Transverse colon (tissue), 4 donors: Measurements from ENCODE around the gene CDC5L. TPM values are rescaled to one million over a fixed set of nuclear protein-coding genes. Genes with fewer than 3 reads are reported as not detected.

ENCODE experiments used
- DNase-seq: peaks from one replicate; pipeline ENCODE4 v3.0.0-alpha.2; 2019
- H3K27ac ChIP-seq, 4 donors: fragments of 200-600 bp; sonication (generic); 2 replicates each; pipeline ENCODE4 v1.5.1; 2016 to 2018; ENCODE audit warnings: inconsistent platforms in 4 of 4
- H3K27me3 ChIP-seq: fragments of 200-600 bp; sonication (generic); 2 replicates; pipeline ENCODE4 v1.5.1; 2017; ENCODE audit warnings: inconsistent platforms
- H3K36me3 ChIP-seq, 4 donors: fragments of 200-600 bp; sonication (generic); 2 replicates each; pipeline ENCODE4 v1.5.1; 2017 to 2019; ENCODE audit warnings: inconsistent platforms in 4 of 4
- H3K4me1 ChIP-seq, 4 donors: fragments of 200-600 bp; sonication (generic); 2 replicates each; pipeline ENCODE4 v1.5.1; 2017 to 2020; ENCODE audit warnings: inconsistent platforms in 4 of 4
- H3K4me3 ChIP-seq, 4 donors: fragments of 200-600 bp; sonication (generic); 1 replicate in 1 of 4; 2 replicates in 3 of 4; pipeline versions ENCODE4 v1.5.1 to v1.6.1; 2017 to 2019; ENCODE audit warnings: inconsistent platforms in 4 of 4
- H3K9me3 ChIP-seq, 2 donors: fragments of 200-600 bp; sonication (generic); 2 replicates each; pipeline ENCODE4 v1.5.1; 2017 to 2019; ENCODE audit warnings: inconsistent platforms in 2 of 2
- EP300 ChIP-seq: sonication (generic); formaldehyde crosslinking; IDR thresholded peaks from one replicate; pipeline ENCODE4 v1.6.1; 2017; ENCODE audit warnings: antibody characterized with exemption, low read depth
- POLR2A ChIP-seq: fragments of 450-650 bp; IDR thresholded peaks from one replicate; pipeline ENCODE4 v1.6.1; 2016; ENCODE audit warnings: antibody characterized with exemption, mild to moderate bottlenecking, moderate library complexity
- POLR2AphosphoS5 ChIP-seq, 3 donors: sonication (generic); formaldehyde crosslinking; IDR thresholded peaks; one replicate each; pipeline ENCODE4 v1.6.1; 2016; ENCODE audit warnings: antibody characterized with exemption in 3 of 3
- WGBS, 2 donors: methylation state at CpG; one replicate each; pipeline ENCODE4 v1.1.5; 2018; ENCODE audit warnings: low coverage in 1 of 2; 5-methylcytosine and 5-hydroxymethylcytosine counted together
- in situ Hi-C, 4 donors: fragments of 200-750 bp; cut with MboI; loops; one replicate each; pipeline versions ENCODE4 v1.15.0 to v1.15.1; 2017; ENCODE audit warnings: low sequenced_read_pairs in 3 of 4, low pct_ligation_motif_present in 1 of 4, low pct_unique_long_range_greater_than_20kb in 1 of 4
- intact Hi-C: fragments of 100-400 bp; cut with DNase I; formaldehyde crosslinking; loops from one replicate; pipeline ENCODE4 v1.15.1; 2023; ENCODE audit warnings: low total_unique reads
- total RNA-seq, 4 donors: library from RNA; depleted of rRNA; stranded (reverse); fragments of >200 nt; gene quantifications; one replicate each; pipeline ENCODE4 v1.1.0, GENCODE V29; 2016
- TF ChIP-seq, protein P1 (sequence below), 5 experiments: fragments of 200-600 bp in 3 of 5; fragments of 450-650 bp in 2 of 5; sonication (generic) in 3 of 5; IDR thresholded peaks; 1 replicate in 2 of 5; 2 replicates in 3 of 5; pipeline ENCODE4 v1.5.1; 2016 to 2017; ENCODE audit warnings: antibody characterized with exemption in 5 of 5, inconsistent platforms in 3 of 5, mild to moderate bottlenecking in 2 of 5, moderate library complexity in 1 of 5

Gene CDC5L
- total RNA-seq, 4 donors from 2014 or later = 8.2 to 49.6 (median 15.2) TPM

DNA sequence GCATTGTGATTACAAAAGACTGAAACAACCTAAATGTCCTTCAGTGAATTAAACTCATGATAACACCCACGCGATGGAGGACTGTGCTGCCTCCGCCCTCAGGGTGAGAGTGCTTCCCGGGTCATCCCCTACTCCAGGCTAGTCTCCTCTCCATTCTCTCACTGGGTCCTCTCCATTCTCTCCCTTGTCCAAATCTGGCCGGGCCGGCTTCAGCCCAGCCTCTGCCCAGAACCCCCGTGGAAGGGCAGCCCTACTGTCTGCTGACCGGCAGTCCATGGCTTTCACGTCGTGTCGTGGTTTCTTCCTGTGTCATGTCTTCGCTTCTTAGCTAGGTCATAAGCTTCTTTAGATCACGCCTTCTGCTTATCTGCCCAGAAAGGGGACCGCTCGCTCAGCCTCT is 74.8 kb downstream of the CDC5L start:
- Histone ChIP-seq H3K27me3 (no peaks in the 10 kb centered on the region), H3K4me3 (no peak overlapping the region), H3K9me3 (no peaks in the 10 kb centered on the region), H3K36me3 (no peaks in the 10 kb centered on the region), H3K27ac (no peak overlapping the region), H3K4me1 (no peaks in the 10 kb centered on the region)
- no peak for DNase-seq
- 78 to 92% methylated on average over 7 to 15 of the region's 15 CpGs for WGBS, 2 donors
- in situ Hi-C loops = no loop called here
- intact Hi-C loops = no loop called here
- no peak for TF ChIP-seq POLR2AphosphoS5 (IDR thresholded peaks at IDR 0.05)
- TF ChIP-seq POLR2A = no peak
- TF ChIP-seq EP300 = no peak
- TF ChIP-seq, protein P1, sequence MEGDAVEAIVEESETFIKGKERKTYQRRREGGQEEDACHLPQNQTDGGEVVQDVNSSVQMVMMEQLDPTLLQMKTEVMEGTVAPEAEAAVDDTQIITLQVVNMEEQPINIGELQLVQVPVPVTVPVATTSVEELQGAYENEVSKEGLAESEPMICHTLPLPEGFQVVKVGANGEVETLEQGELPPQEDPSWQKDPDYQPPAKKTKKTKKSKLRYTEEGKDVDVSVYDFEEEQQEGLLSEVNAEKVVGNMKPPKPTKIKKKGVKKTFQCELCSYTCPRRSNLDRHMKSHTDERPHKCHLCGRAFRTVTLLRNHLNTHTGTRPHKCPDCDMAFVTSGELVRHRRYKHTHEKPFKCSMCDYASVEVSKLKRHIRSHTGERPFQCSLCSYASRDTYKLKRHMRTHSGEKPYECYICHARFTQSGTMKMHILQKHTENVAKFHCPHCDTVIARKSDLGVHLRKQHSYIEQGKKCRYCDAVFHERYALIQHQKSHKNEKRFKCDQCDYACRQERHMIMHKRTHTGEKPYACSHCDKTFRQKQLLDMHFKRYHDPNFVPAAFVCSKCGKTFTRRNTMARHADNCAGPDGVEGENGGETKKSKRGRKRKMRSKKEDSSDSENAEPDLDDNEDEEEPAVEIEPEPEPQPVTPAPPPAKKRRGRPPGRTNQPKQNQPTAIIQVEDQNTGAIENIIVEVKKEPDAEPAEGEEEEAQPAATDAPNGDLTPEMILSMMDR (IDR thresholded peaks at IDR 0.05) = no peak

- 86 to 93% methylated on average over 3 to 13 of the region's 13 CpGs for WGBS, 2 donors
- H3K4me3 ChIP-seq = no peak overlapping the region
- H3K27ac ChIP-seq = no peak overlapping the region
- no peaks in the 10 kb centered on the region for H3K4me1 ChIP-seq
- no peaks in the 10 kb centered on the region for H3K36me3 ChIP-seq
- intact Hi-C loops = no loop called here
- no peak for TF ChIP-seq EP300
- no peaks in the 10 kb centered on the region for H3K27me3 ChIP-seq
- in situ Hi-C loops = no loop called here
- DNase-seq = no peak
- H3K9me3 ChIP-seq = no peaks in the 10 kb centered on the region
Measured at GRCh38 chr6:44462797-44463727, 75.6 kb downstream of the CDC5L start.

- no peak overlapping the region for H3K27ac ChIP-seq
- intact Hi-C loops (no loop called here), in situ Hi-C loops (no loop called here)
- no peaks in the 10 kb centered on the region for H3K4me1 ChIP-seq
- H3K4me3 ChIP-seq = no peak overlapping the region
- TF ChIP-seq, protein P1 (IDR thresholded peaks at IDR 0.05) = no peak
- TF ChIP-seq EP300 = no peak
- no peak for TF ChIP-seq POLR2A
- H3K27me3 ChIP-seq = no peaks in the 10 kb centered on the region
- 88 to 95% methylated on average over 8 to 11 of the region's 11 CpGs for WGBS, 2 donors
- no peaks in the 10 kb centered on the region for H3K36me3 ChIP-seq
- DNase-seq = no peak
- H3K9me3 ChIP-seq = no peaks in the 10 kb centered on the region
Measured at GRCh38 chr6:44463728-44464450, 76.4 kb downstream of the CDC5L start.

DNA sequence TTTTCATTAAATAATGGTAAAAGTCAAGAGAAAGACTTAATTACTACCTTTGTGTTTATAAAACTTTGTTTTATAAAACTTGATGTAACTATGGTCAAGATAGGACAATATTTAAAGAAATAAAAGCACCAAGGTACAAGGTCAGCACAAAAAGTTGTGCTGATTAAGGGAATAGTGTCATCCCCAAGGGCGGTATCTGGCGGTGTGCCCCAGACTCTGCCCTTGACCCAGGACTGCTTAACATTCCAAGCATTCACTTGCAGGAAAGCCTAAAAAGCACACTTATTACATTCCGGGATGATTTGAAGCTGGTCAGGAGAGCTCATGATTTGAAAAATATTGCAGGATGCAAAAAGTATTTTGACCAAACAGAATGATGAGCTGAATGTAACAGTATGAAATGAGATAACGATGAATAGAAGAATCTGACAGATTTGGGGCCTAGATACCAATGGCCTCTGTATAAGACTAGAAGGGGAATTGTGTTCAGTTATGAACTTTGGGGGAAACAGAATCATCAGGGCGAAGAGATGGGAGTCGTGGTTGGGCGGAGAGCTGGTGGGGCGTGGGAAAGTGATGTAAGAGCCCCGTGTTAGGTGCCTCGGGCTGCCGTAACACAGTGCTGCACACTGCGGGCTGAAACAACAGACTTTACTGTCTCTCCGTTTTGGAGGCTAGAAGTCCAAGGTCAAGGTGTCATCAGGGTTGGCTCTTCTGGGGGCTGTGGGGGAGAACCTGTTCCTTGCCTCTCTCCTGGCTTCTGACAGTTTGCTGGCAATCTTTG is 77.2 kb downstream of the CDC5L start:
- H3K36me3 ChIP-seq = no peaks in the 10 kb centered on the region
- no peaks in the 10 kb centered on the region for H3K9me3 ChIP-seq
- H3K4me1 ChIP-seq = no peaks in the 10 kb centered on the region
- H3K4me3 ChIP-seq = no peak overlapping the region
- H3K27ac ChIP-seq = no peak overlapping the region
- intact Hi-C loops = no loop called here
- no peak for TF ChIP-seq POLR2AphosphoS5 (IDR thresholded peaks at IDR 0.05)
- TF ChIP-seq POLR2A = no peak
- TF ChIP-seq, protein P1 (IDR thresholded peaks at IDR 0.05) = no peak
- TF ChIP-seq EP300 = no peak
- no peaks in the 10 kb centered on the region for H3K27me3 ChIP-seq
- in situ Hi-C loops = no loop called here
- no peak for DNase-seq
- WGBS, 2 donors = 81 to 90% methylated on average over 5 to 13 of the region's 13 CpGs
